Breast epithelium (tissue), 4 donors: ENCODE results near the gene USP12. TPM values are rescaled to one million over a fixed set of nuclear protein-coding genes. Genes with fewer than 3 reads are reported as not detected.

ENCODE experiments used
- DNase-seq, 2 donors: peaks; one replicate each; pipeline ENCODE4 v3.0.0-alpha.2; 2019; ENCODE audit warnings: low spot score in 2 of 2
- H3K27ac ChIP-seq, 2 donors: fragments of 200-600 bp; sonication (generic) in 1 of 2; one replicate each; pipeline ENCODE4 v1.5.1; 2016 to 2019; ENCODE audit warnings: mild to moderate bottlenecking in 1 of 2
- H3K27me3 ChIP-seq, 2 donors: fragments of 200-600 bp; sonication (generic) in 1 of 2; one replicate each; pipeline versions ENCODE4 v1.5.1 to v1.6.0; 2017 to 2019; ENCODE audit warnings: control low read depth in 1 of 2, mild to moderate bottlenecking in 1 of 2
- H3K36me3 ChIP-seq: fragments of 200-600 bp; one replicate; pipeline ENCODE4 v1.5.1; 2019
- H3K4me1 ChIP-seq, 2 donors: fragments of 200-600 bp; sonication (generic); one replicate each; pipeline ENCODE4 v1.5.1; 2016 to 2019; ENCODE audit warnings: control low read depth in 1 of 2
- H3K4me3 ChIP-seq, 3 donors: fragments of 200-600 bp; sonication (generic); 1 replicate in 2 of 3; 2 replicates in 1 of 3; pipeline ENCODE4 v1.5.1; 2016 to 2019; ENCODE audit warnings: mild to moderate bottlenecking in 3 of 3, moderate library complexity in 2 of 3
- H3K9me3 ChIP-seq, 2 donors: fragments of 200-600 bp; sonication (generic) in 1 of 2; one replicate each; pipeline ENCODE4 v1.5.1; 2016 to 2019; ENCODE audit warnings: control low read depth in 1 of 2
- POLR2A ChIP-seq: fragments of 450-650 bp; IDR thresholded peaks from one replicate; pipeline ENCODE4 v1.6.1; 2016; ENCODE audit warnings: antibody characterized with exemption, mild to moderate bottlenecking, moderate library complexity
- POLR2AphosphoS5 ChIP-seq, 3 donors: sonication (generic); formaldehyde crosslinking; IDR thresholded peaks; one replicate each; pipeline ENCODE4 v1.6.1; 2017; ENCODE audit warnings: antibody characterized with exemption in 3 of 3
- intact Hi-C: fragments of 100-400 bp; cut with DNase I; formaldehyde crosslinking; loops from one replicate; pipeline ENCODE4 v1.15.1; 2023; ENCODE audit warnings: low total_unique reads
- total RNA-seq, 3 donors: library from RNA; depleted of rRNA; stranded (reverse); fragments of >200 nt; gene quantifications; one replicate each; pipeline ENCODE4 v1.1.0, GENCODE V29; 2016
- TF ChIP-seq, protein P1 (sequence below), 3 donors: fragments of 450-650 bp; IDR thresholded peaks; one replicate each; pipeline ENCODE4 v1.5.1; 2016 to 2017; ENCODE audit warnings: antibody characterized with exemption in 3 of 3, mild to moderate bottlenecking in 3 of 3, moderate library complexity in 3 of 3

USP12 gene
- total RNA-seq, 3 donors from 2014 or later, result 21.0 to 33.4 (median 21.0) TPM

GRCh38 chr13:27104606-27105005 is 67.0 kb downstream of the USP12 start:
- TF ChIP-seq, protein P1, sequence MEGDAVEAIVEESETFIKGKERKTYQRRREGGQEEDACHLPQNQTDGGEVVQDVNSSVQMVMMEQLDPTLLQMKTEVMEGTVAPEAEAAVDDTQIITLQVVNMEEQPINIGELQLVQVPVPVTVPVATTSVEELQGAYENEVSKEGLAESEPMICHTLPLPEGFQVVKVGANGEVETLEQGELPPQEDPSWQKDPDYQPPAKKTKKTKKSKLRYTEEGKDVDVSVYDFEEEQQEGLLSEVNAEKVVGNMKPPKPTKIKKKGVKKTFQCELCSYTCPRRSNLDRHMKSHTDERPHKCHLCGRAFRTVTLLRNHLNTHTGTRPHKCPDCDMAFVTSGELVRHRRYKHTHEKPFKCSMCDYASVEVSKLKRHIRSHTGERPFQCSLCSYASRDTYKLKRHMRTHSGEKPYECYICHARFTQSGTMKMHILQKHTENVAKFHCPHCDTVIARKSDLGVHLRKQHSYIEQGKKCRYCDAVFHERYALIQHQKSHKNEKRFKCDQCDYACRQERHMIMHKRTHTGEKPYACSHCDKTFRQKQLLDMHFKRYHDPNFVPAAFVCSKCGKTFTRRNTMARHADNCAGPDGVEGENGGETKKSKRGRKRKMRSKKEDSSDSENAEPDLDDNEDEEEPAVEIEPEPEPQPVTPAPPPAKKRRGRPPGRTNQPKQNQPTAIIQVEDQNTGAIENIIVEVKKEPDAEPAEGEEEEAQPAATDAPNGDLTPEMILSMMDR (IDR thresholded peaks at IDR 0.05), result no peak
- no peak for TF ChIP-seq POLR2AphosphoS5 (IDR thresholded peaks at IDR 0.05)
- TF ChIP-seq POLR2A, result no peak
- DNase-seq, result no peak
- intact Hi-C loops, result no loop called here
- Histone ChIP-seq H3K4me3 (no peak overlapping the region), H3K9me3 (no peaks in the 10 kb centered on the region), H3K27me3 (no peaks in the 10 kb centered on the region), H3K27ac (no peak overlapping the region), H3K36me3 (peaks cover 3% of the 10 kb centered on the region), H3K4me1 (no peaks in the 10 kb centered on the region)

DNA sequence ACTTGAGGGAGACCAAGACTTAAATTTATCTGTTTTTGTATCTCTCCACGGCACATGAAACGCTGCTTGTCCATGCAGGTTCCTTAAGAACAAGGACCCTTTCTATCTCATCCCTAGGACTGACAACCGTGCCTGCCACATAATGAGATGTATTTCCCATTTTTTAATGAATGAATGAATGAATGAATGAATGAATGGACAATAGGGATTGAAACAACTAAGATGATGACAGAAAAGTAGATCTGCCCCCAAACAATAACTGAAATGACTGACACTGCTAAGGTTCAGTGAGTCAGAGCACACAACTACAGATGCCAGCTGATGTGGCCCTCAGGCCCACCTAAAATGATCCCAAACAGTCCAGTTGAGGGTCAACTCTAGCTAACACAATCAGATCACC is 69.8 kb downstream of the USP12 start:
- TF ChIP-seq POLR2AphosphoS5 (IDR thresholded peaks at IDR 0.05), result no peak
- TF ChIP-seq, protein P1 (IDR thresholded peaks at IDR 0.05), result no peak
- TF ChIP-seq POLR2A, result no peak
- intact Hi-C loops, result no loop called here

GRCh38 chr13:27101289-27101688 is 70.3 kb downstream of the USP12 start:
- Histone ChIP-seq H3K27me3 (no peaks in the 10 kb centered on the region), H3K27ac (no peak overlapping the region), H3K36me3 (peaks cover 3% of the 10 kb centered on the region), H3K4me1 (no peaks in the 10 kb centered on the region), H3K4me3 (no peak overlapping the region), H3K9me3 (no peaks in the 10 kb centered on the region)
- no peak for DNase-seq
- intact Hi-C loops, result no loop called here
- no peak for TF ChIP-seq POLR2A
- TF ChIP-seq, protein P1 (IDR thresholded peaks at IDR 0.05), result no peak
- TF ChIP-seq POLR2AphosphoS5 (IDR thresholded peaks at IDR 0.05), result no peak

More for the DNA sequence above, 69.8 kb downstream of the USP12 start:
- Histone ChIP-seq H3K27me3 (no peaks in the 10 kb centered on the region), H3K9me3 (no peaks in the 10 kb centered on the region), H3K27ac (no peak overlapping the region), H3K4me3 (no peak overlapping the region), H3K36me3 (peaks cover 3% of the 10 kb centered on the region), H3K4me1 (no peaks in the 10 kb centered on the region)
- no peak for DNase-seq

DNA sequence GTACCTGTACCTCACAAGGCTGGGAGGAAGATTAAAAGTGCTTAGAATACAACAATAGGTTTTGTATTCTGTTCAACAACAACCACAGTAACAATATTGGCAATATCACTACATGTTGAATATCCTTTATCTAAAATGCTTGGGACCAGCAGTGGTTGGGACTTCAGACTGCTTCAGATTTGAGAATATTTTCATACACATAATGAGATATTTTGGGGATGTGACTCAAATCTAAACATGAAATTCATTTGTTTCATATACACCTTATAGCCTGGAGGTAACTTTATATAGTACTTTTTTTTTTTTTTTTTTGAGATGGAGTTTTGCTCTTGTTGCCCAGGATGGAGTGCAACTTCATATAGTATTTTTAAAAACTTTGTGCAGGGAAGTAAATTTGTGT is 73.9 kb downstream of the USP12 start:
- Histone ChIP-seq H3K9me3 (no peaks in the 10 kb centered on the region), H3K4me3 (no peak overlapping the region), H3K27ac (no peak overlapping the region), H3K27me3 (no peaks in the 10 kb centered on the region), H3K4me1 (no peaks in the 10 kb centered on the region), H3K36me3 (no peaks in the 10 kb centered on the region)
- TF ChIP-seq POLR2A (no peak), POLR2AphosphoS5 (IDR thresholded peaks at IDR 0.05) (no peak)
- TF ChIP-seq, protein P1 (IDR thresholded peaks at IDR 0.05), result no peak
- no peak for DNase-seq
- intact Hi-C loops, result no loop called here

GRCh38 chr13:27091451-27091850 is 80.2 kb downstream of the USP12 start:
- Histone ChIP-seq H3K9me3 (no peaks in the 10 kb centered on the region), H3K4me3 (no peak overlapping the region), H3K27ac (no peak overlapping the region), H3K36me3 (no peaks in the 10 kb centered on the region), H3K4me1 (no peaks in the 10 kb centered on the region), H3K27me3 (no peaks in the 10 kb centered on the region)
- DNase-seq, result no peak
- intact Hi-C loops, result no loop called here
- no peak for TF ChIP-seq POLR2AphosphoS5 (IDR thresholded peaks at IDR 0.05)
- TF ChIP-seq POLR2A, result no peak
- TF ChIP-seq, protein P1 (IDR thresholded peaks at IDR 0.05), result no peak
